Brain pericyte (primary cell): Measurements from ENCODE around the gene CCDC30.
"Not testable (repeated sequence)": the region's sequence is repeated elsewhere in the genome, so short reads cannot be mapped to it uniquely, and the experiment has no call there.

Experiments
- DNase-seq: peaks from one replicate; pipeline ENCODE4 v3.0.0-alpha.2; 2012; ENCODE audit warnings: low read depth, low spot score

CCDC30 gene

GRCh38 chr1:42450061-42450460 is 13.0 kb upstream of the CCDC30 start:
- DNase-seq: no peak

GRCh38 chr1:42453386-42453785 is 9.7 kb upstream of the CCDC30 start:
- DNase-seq: no peak

GRCh38 chr1:42454403-42454802 is 8.7 kb upstream of the CCDC30 start:
- DNase-seq: no peak

- DNase-seq: peak; percentile 77
These were observed 6.9 kb upstream of the CCDC30 start, which contains the start of the genes PPCS and ZMYND12 for GRCh38 chr1:42456010-42456753. TSS of gene PPCS (plus strand) at chr1:42456543. CDS start at chr1:42456566, 23 bp downstream. TSS of gene ZMYND12 (minus strand) at chr1:42456022. CDS start at chr1:42455997, 25 bp downstream.

- peak; percentile 11 for DNase-seq
These were observed 6.4 kb upstream of the CCDC30 start for GRCh38 chr1:42456754-42457089.

GRCh38 chr1:42461196-42461595 is 1.9 kb upstream of the CCDC30 start:
- no peak for DNase-seq

GRCh38 chr1:42463921-42464320 is 835 bp downstream of the CCDC30 start:
- DNase-seq: no peak

GRCh38 chr1:42466030-42466429 is 2.9 kb downstream of the CCDC30 start:
- no peak for DNase-seq

- no peak for DNase-seq
These were observed 6.6 kb downstream of the CCDC30 start for GRCh38 chr1:42469727-42470126.

GRCh38 chr1:42476605-42477004 is 13.5 kb downstream of the CCDC30 start:
- DNase-seq: no peak

GRCh38 chr1:42477354-42477753 is 14.3 kb downstream of the CCDC30 start:
- not testable (repeated sequence) for DNase-seq

- DNase-seq: no peak
These were observed 14.7 kb downstream of the CCDC30 start for GRCh38 chr1:42477775-42478174.

- DNase-seq: no peak
These were observed 16.5 kb downstream of the CCDC30 start for GRCh38 chr1:42479621-42480020.

GRCh38 chr1:42480921-42481320 is 17.8 kb downstream of the CCDC30 start:
- no peak for DNase-seq

- no peak for DNase-seq
These were observed 19.6 kb downstream of the CCDC30 start for GRCh38 chr1:42482635-42483153.

GRCh38 chr1:42484382-42484781 is 21.3 kb downstream of the CCDC30 start:
- DNase-seq: no peak

GRCh38 chr1:42490237-42490636 is 27.2 kb downstream of the CCDC30 start:
- no peak for DNase-seq

- not testable (repeated sequence) for DNase-seq
These were observed 38.9 kb downstream of the CCDC30 start for GRCh38 chr1:42502031-42502430.

- DNase-seq: no peak
These were observed 41.5 kb downstream of the CCDC30 start for GRCh38 chr1:42504535-42505128.

GRCh38 chr1:42506576-42506975 is 43.5 kb downstream of the CCDC30 start:
- DNase-seq: no peak

GRCh38 chr1:42511581-42512155 is 48.6 kb downstream of the CCDC30 start:
- not testable (repeated sequence) for DNase-seq

GRCh38 chr1:42518908-42519307 is 55.8 kb downstream of the CCDC30 start:
- DNase-seq: no peak

GRCh38 chr1:42523171-42523570 is 60.1 kb downstream of the CCDC30 start:
- no peak for DNase-seq
